COR-L47 (cell line): ENCODE measurements around the gene C5.

Source experiments
- DNase-seq: peaks from one replicate; lab custom pipeline; 2025; lab: John Stamatoyannopoulos, UW

Gene C5

GRCh38 chr9:120910643-120911042 lies 139.4 kb downstream of the C5 start:
- no peak for DNase-seq

DNA sequence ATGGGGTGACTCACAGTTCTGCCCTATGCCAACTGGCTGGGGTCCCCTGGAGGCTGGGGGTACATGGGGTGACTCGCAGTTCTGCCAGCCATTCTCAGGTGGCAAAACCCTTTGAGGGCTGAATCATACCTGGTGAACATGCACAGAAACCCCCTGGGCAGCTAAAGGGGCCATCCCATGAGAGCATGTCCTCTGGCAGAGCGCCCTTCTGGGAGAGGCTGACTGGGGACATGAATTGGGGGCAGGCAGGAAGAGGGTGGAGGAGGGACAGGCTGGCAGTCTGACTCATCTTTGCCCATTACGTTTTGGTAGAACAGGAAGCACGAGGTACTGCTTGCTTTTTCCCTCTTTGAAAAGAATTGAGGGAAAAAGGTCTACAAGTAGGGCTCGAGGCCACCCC lies 140.2 kb downstream of the C5 start:
- DNase-seq: no peak

- DNase-seq: peak; percentile 6
Measured at GRCh38 chr9:120905315-120906164, 144.5 kb downstream of the C5 start.

- DNase-seq: no peak
Measured at GRCh38 chr9:120904978-120905301, 145.1 kb downstream of the C5 start.

DNA sequence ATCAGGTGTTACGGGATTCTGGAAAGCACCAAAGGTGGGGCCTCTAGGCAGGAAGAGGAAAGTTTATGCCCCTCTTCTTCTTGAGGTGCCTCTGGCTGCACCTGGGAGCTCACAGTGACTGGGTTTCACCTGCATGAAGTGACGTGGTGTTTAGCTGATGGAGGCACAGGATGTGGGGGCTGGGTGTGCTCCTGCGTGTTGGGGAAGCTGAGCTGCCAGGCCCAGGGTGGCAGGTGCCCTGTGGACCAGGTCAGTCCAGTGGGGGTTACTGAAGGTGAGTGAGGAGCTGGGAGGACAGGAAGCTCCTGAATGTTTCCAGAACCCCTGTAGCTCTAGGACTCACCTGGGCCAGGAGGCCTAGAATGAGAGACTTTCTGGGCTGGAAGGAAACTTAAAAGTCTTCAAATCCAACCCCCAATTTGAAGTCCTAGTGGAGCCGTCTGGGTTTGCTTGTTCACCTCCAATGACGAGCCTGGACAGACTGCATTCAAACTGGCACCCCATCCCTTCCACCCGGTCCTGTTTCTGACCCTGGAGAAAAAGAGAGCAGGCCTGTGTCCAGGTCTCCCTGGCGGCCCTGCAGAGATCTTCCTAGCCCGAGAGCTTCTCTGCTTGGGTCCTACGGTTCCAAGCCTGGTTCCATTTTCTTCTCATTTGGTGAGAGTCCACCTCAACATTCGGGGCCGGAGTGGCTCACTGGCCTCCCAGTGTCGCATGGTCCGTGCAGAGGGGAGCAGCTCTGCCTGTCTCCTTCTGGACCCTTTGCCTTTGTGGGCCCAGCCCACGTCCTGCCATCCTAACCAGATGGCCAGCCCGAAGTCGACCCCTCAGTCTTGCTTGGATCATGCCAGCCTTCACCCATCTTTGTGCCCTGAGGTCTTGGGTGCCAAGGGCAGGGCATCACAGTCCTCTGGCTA lies 145.8 kb downstream of the C5 start:
- DNase-seq: no peak

DNA sequence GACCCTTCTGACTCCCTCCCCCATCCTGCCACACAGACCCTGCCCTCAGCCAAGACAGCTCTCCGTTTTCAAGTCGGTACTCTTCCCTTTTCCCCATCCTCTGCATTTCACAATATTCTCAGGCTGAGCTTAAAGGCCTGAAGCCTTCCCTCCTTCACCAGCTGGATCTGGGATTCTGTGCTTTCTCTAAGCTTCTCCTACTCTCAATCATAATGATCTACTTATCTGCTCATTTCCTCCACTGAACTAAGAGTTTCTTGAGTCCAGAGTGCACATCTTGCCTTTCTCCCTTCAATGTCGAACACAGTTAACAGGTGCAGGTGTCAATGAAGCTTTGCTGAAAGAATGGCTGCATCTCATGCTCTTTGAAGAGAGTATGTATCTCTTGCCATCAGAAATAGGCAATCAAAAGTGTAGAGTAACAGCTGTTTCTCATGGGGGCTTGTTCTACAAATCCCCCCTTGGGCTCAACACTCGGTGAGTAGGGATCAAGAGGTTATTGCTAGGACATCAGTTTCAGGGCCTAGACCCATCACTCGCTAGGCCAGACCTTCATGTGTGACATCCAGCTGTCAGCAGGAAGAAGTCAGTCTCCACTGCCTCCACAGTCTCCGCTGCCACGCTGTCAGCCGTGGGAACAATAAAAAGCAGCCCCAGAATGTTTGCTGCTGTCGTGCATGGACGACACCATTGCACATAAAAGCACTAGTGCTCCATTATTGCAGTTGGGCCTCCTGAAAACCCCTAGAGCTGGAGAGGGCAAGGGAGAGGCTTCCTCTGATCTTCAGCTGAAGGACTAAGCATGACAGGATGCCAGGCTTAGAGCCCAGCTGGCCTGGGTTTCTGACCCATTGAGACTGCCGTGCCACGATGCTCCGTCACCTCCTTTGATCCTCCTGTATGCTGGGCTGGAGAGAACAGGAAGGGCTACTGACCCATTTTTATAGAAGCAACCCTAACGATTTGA lies 147.2 kb downstream of the C5 start:
- DNase-seq: no peak
